Adipocyte (in vitro differentiated cells): ENCODE measurements around the gene KCNIP2.

Source experiments
- DNase-seq: peaks from one replicate; pipeline ENCODE4 v3.0.0-alpha.2; 2015; ENCODE audit warnings: low read depth
- H3K27me3 ChIP-seq: replicated peaks from 2 replicates; pipeline ENCODE4 v1.7.0; 2013; ENCODE audit warnings: mild to moderate bottlenecking, low read length, moderate library complexity; ENCODE audit not compliant: control insufficient read depth, insufficient read depth
- H3K36me3 ChIP-seq: 2 replicates; pipeline ENCODE4 v1.7.0; 2013; ENCODE audit warnings: low read length, mild to moderate bottlenecking, moderate library complexity; ENCODE audit not compliant: control insufficient read depth, insufficient read depth, severe bottlenecking
- H3K4me1 ChIP-seq: 2 replicates; pipeline ENCODE4 v1.7.0; 2013; ENCODE audit warnings: mild to moderate bottlenecking, low read length, moderate library complexity; ENCODE audit not compliant: control insufficient read depth, insufficient read depth
- H3K4me3 ChIP-seq: 2 replicates; pipeline ENCODE4 v1.7.0; 2013; ENCODE audit warnings: mild to moderate bottlenecking, low read length, moderate library complexity
- H3K9ac ChIP-seq: 2 replicates; pipeline ENCODE4 v1.7.0; 2013; ENCODE audit warnings: mild to moderate bottlenecking, low read length, moderate library complexity
- H3K9me3 ChIP-seq: 2 replicates; pipeline ENCODE4 v1.7.0; 2013; ENCODE audit warnings: mild to moderate bottlenecking, low read length, moderate library complexity; ENCODE audit not compliant: control insufficient read depth

KCNIP2 gene

DNA sequence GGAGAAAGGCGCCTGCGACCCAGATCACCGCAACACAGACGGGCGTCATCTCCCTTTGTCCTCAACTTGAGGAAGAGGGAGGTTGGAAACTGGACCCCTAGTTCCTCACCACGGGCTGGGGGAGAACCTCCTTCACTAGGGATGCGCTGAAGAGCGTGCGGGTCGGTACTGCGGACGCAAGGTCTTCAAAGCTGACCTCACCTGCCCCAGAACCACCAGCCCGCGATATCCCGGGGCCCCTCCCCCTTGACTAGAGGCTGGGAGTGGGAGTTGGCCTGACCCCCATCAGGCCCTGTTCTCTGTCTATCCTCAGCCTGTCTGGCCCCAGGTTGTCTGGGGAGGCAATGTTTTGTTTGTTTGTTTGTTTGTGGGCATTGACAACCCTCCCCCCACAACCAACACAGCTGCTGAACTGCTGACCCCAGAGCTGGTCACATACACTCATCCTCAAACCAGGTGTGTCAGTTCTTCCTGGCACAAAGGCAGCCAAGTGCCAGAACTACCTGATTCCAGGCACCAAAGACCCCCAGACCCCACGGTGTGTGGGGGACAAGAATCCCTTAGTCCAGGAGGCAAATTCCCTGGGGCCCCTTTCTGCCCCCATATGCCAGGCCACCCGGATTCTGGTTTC lies 63.3 kb downstream of the KCNIP2 start:
- peaks cover 38% of the 10 kb centered on the region for H3K4me1 ChIP-seq
- peak overlapping the region; percentile 33 for H3K9ac ChIP-seq
- no peak for DNase-seq
- H3K27me3 ChIP-seq = peaks cover 13% of the 10 kb centered on the region
- H3K36me3 ChIP-seq = peaks cover 14% of the 10 kb centered on the region
- peak overlapping the region; percentile 74 for H3K4me3 ChIP-seq
- H3K9me3 ChIP-seq = no peaks in the 10 kb centered on the region

DNA sequence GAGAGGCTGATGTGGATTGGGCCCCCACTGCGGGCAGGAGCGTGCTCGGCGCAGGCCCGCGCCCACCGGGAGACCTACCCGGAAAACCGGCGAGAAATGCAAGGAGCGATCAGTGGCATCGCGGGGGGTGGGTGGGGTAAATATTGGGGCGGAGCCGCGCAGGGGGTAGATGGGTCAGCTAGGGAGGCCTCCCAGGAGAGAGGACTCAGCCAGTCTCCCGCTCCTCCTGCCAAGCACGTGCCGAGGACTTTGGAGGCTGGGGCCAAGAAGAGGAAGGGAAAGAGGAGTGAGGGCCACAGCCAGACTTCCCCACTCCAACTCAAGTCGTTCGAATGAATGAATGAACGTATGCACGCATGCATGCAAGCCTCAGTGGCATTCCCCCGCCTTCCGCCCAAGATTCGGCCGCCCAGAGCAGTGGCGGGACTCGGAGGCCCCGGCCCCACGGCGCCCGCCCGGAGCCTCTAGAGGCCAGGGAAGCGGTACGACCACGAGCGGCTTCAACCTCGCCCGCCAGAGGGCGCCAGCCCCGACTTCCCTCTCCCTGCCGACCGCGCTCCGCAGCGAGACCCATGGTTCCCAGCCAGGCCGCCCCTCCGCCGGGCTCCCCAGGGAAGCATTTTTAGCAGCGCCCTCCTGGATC lies 63.9 kb downstream of the KCNIP2 start:
- Histone ChIP-seq H3K9me3 (no peaks in the 10 kb centered on the region), H3K9ac (peak overlapping the region; percentile 33), H3K27me3 (peaks cover 17% of the 10 kb centered on the region), H3K36me3 (peaks cover 8% of the 10 kb centered on the region), H3K4me1 (peaks cover 38% of the 10 kb centered on the region), H3K4me3 (peak overlapping the region; percentile 74)
- DNase-seq = peak; percentile 84

DNA sequence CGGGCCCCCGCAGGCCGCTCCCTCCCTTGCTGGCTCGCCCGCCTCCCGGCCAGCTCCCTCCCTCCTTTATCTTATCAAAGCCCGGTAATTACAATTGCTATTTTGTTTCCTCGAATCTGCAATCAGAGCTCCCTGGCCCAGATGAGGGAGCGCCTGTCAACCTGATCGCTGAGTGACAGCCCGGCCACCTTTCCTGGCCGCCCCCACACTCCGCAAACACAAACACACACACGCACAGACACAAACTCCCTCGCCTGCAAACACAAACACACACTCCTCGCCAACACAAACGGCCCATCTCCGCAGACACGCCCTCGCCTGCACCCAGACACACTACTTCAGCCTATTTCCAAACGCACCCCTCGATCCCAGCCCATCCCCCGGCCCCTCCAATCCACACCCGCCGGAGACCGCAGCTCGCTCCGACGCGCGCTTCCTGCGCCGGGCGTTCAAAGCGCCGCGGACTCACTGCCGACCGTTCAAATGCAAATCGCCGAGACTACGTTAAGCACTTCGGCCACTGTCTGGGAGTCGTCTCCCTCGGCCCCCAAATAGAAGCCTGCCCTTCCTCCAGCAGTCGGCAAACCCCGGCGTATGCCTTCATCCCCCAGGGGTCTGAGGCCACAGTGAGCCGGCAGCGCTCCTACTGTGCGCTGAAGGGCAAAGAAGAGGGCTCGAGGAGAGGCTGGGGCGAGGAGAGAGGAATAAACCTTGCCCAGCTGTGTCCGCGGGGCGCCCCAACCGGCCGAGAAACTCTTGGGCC lies 64.6 kb downstream of the KCNIP2 start:
- Histone ChIP-seq H3K9me3 (no peaks in the 10 kb centered on the region), H3K9ac (peak overlapping the region; percentile 33), H3K36me3 (peaks cover 2% of the 10 kb centered on the region), H3K4me1 (peaks cover 32% of the 10 kb centered on the region), H3K4me3 (peak overlapping the region; percentile 74), H3K27me3 (peaks cover 24% of the 10 kb centered on the region)
- DNase-seq = no peak

DNA sequence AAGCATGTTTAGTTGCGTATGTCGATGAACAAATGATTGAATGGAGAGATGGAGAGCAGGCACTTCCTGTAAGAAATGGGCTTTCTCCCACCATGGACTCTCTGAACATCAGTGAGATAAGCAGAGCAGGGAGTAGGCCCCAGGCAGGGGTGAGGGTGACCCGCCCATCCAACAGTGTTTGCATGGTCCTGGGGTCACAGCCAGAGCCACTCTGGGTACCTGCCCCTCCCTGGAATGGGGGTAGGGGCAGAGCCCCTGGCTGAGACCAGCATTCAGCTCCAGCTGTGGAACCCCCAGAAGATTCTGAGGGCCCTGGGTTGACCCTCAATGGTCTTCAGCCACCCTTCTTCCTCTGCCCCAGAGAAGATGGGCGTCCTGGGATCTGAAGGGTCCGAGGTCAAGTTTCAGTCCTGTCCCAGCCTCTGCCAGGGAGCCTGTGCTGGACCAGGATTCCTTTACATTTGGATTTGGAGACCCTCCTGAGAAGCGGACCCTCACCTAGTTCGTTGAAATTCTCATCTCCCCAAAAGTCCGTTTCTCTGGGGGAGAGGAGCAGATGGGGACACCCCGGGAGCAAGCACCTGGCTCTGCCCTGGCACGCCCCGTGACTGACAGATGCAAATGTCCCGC lies 65.3 kb downstream of the KCNIP2 start:
- Histone ChIP-seq H3K27me3 (peaks cover 31% of the 10 kb centered on the region), H3K9me3 (no peaks in the 10 kb centered on the region), H3K9ac (no peak overlapping the region), H3K4me3 (no peak overlapping the region), H3K36me3 (no peaks in the 10 kb centered on the region), H3K4me1 (peaks cover 26% of the 10 kb centered on the region)
- no peak for DNase-seq

GRCh38 chr10:101777619-101778145 lies 65.9 kb downstream of the KCNIP2 start:
- Histone ChIP-seq H3K4me3 (no peak overlapping the region), H3K9ac (no peak overlapping the region), H3K4me1 (peaks cover 24% of the 10 kb centered on the region), H3K36me3 (no peaks in the 10 kb centered on the region), H3K27me3 (peaks cover 36% of the 10 kb centered on the region), H3K9me3 (no peaks in the 10 kb centered on the region)
- DNase-seq = no peak

GRCh38 chr10:101776161-101776817 lies 67.3 kb downstream of the KCNIP2 start:
- Histone ChIP-seq H3K36me3 (no peaks in the 10 kb centered on the region), H3K9ac (no peak overlapping the region), H3K4me3 (no peak overlapping the region), H3K9me3 (no peaks in the 10 kb centered on the region), H3K27me3 (peaks cover 48% of the 10 kb centered on the region), H3K4me1 (peaks cover 15% of the 10 kb centered on the region)
- no peak for DNase-seq
